Activated CD4-positive, alpha-beta T cell treated with anti-CD3 and anti-CD28 coated beads for 36 hours (primary cell): Measurements from ENCODE around the gene CCZ1B. TPM values are rescaled to one million over a fixed set of nuclear protein-coding genes. Genes with fewer than 3 reads are reported as not detected.
A peak's percentile ranks its signal among the peaks of the same experiment; 100 is the strongest.
"Not testable (repeated sequence)": the region's sequence is repeated elsewhere in the genome, so short reads cannot be mapped to it uniquely, and the experiment has no call there.

Experiments used
- ATAC-seq: fragments of 200-7000 bp; cut with Tn5 transposase; one replicate; pipeline ENCODE4 v1.10.0; 2021; ENCODE audit warnings: mild to moderate bottlenecking, moderate library complexity
- CTCF ChIA-PET: fragments of 350-600 bp; sonication (Branson Sonifier 250); formaldehyde crosslinking; loops from one replicate; lab custom pipeline; 2021; ENCODE audit warnings: antibody characterized with exemption; lab: Charles Lee
- POLR2A ChIA-PET: fragments of 350-600 bp; sonication (Branson Sonifier 250); formaldehyde crosslinking; loops from one replicate; lab custom pipeline; 2021; ENCODE audit warnings: antibody characterized with exemption, inconsistent platforms; lab: Charles Lee
- DNase-seq: peaks from one replicate; pipeline ENCODE4 v3.0.0-alpha.2; 2020
- H3K27ac Mint-ChIP-seq: one replicate; pipeline ENCODE4 v1.8.0; 2021; ENCODE audit warnings: mixed read lengths
- H3K27me3 Mint-ChIP-seq: one replicate; pipeline ENCODE4 v1.8.0; 2021; ENCODE audit warnings: mixed read lengths
- H3K36me3 Mint-ChIP-seq: one replicate; pipeline ENCODE4 v1.8.0; 2021; ENCODE audit warnings: low read depth, mixed read lengths
- H3K4me1 Mint-ChIP-seq: one replicate; pipeline ENCODE4 v1.8.0; 2021; ENCODE audit warnings: mixed read lengths
- H3K4me3 Mint-ChIP-seq: one replicate; pipeline ENCODE4 v1.8.0; 2021; ENCODE audit warnings: mild to moderate bottlenecking, moderate library complexity, mixed read lengths
- H3K9me3 Mint-ChIP-seq: one replicate; pipeline ENCODE4 v1.8.0; 2021; ENCODE audit warnings: low read depth, mixed read lengths
- intact Hi-C, 2 experiments: fragments of 100-400 bp; cut with DNase I in 1 of 2; cut with micrococcal nuclease in 1 of 2; formaldehyde crosslinking; loops; one replicate each; pipeline versions ENCODE4 v1.14.2 to v1.15.1; 2022 to 2024; cut with DNase I, micrococcal nuclease
- total RNA-seq, 2 experiments: library from RNA; stranded (reverse); gene quantifications; one replicate each; pipeline ENCODE4 v1.2.3, GENCODE V29; 2021

Gene CCZ1B
- total RNA-seq, 2 experiments from 2014 or later: 41.9 to 42.4 TPM

DNA sequence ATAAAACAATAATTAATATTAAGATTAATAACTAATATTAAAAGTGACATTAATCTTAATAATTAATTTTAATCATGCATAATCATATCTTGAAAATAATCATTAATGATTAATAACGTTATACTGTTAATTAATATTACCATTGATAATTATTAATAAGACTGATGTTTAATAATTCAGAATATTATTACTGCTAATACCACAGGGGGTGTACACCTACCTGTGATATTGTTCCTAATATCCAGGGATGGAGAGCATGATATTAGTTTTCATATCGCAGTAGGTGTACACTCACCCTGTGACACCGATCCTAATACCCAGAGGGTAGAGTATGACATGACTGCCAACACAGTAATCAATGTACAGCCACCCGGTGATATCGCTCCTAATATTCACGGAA, 23.1 kb upstream of the CCZ1B start:
- CTCF ChIA-PET, H3K4me1 Mint-ChIP-seq, H3K4me3 Mint-ChIP-seq, H3K9me3 Mint-ChIP-seq, ATAC-seq, DNase-seq, intact Hi-C loops, H3K36me3 Mint-ChIP-seq, H3K27ac Mint-ChIP-seq, POLR2A ChIA-PET, H3K27me3 Mint-ChIP-seq: not testable (repeated sequence)

DNA sequence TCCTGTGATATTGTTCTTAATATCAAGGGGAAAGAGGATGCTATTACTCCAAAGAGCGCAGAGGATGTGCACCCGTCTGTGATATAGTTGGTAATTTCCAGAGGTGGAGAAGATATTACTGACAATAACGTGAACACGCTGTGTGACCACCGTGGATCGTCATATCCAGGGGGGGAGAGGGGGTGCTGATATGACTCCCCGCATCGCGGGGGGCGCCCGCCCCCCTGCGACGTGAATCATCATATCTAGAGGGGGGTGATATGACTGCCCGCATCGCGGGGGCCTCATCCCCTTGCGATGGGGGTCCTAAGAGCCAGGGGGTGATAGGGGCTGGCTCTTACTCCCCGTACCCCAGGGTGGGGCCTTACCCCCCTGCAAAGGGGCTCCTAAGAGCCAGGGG, 21.7 kb upstream of the CCZ1B start:
- H3K36me3 Mint-ChIP-seq, ATAC-seq, CTCF ChIA-PET, DNase-seq, H3K9me3 Mint-ChIP-seq, H3K4me3 Mint-ChIP-seq, POLR2A ChIA-PET, intact Hi-C loops, H3K27me3 Mint-ChIP-seq, H3K4me1 Mint-ChIP-seq, H3K27ac Mint-ChIP-seq: not testable (repeated sequence)

DNA sequence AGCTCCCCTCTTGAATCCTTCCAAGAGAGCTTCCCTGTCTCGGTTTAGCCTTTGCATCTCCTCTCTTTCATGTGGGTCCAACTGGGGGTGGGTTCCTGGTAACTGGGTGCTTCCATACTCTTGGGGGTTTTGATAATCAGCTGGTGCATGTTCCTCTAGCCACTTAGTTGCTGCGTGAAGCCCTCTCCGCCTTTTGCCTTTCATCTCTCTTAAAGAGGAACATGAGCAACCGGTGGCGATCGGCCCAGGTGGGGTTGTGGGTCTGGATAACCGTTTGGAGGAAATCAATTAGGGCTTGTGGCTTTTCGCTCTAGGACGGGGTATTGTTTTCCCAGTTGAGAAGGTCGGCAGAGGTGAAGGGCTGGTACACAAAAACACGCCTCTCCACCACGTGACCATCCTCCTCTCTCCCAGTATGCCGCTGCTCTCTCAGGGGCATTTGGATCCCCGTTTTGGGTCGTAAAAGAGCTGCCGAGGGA, 19.9 kb upstream of the CCZ1B start:
- H3K4me3 Mint-ChIP-seq, H3K36me3 Mint-ChIP-seq, H3K9me3 Mint-ChIP-seq, H3K27me3 Mint-ChIP-seq, intact Hi-C loops, POLR2A ChIA-PET, CTCF ChIA-PET, ATAC-seq, H3K4me1 Mint-ChIP-seq, H3K27ac Mint-ChIP-seq: not testable (repeated sequence)
- peak; percentile 23 for DNase-seq

DNA sequence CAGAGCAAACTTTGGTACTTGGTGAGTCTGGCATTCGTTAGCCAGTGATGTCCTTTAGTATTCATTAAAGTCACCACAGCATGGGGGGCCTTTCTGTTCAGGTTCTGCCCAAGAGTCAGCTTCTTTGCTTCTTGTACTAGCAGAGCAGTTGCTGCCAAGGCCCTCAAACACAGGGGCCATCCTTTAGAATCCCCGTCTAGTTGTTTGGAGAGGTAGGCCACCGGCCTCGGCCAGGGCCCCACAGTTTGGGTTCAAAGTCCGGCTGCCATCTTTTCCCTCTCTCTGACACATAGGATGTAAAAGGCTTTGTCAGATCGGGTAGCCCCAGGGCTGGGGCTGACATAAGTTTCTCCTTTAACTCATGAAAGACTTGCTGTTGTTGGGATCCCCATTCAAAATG, 17.6 kb upstream of the CCZ1B start:
- CTCF ChIA-PET, H3K36me3 Mint-ChIP-seq, intact Hi-C loops, H3K27me3 Mint-ChIP-seq, POLR2A ChIA-PET, ATAC-seq, H3K27ac Mint-ChIP-seq, H3K9me3 Mint-ChIP-seq, DNase-seq, H3K4me3 Mint-ChIP-seq, H3K4me1 Mint-ChIP-seq: not testable (repeated sequence)

- H3K9me3 Mint-ChIP-seq, ATAC-seq, DNase-seq, H3K4me3 Mint-ChIP-seq, POLR2A ChIA-PET, H3K27me3 Mint-ChIP-seq, H3K27ac Mint-ChIP-seq, CTCF ChIA-PET, H3K36me3 Mint-ChIP-seq, H3K4me1 Mint-ChIP-seq, intact Hi-C loops: not testable (repeated sequence)
Measured at GRCh38 chr7:6843092-6843491, 17.0 kb upstream of the CCZ1B start.

DNA sequence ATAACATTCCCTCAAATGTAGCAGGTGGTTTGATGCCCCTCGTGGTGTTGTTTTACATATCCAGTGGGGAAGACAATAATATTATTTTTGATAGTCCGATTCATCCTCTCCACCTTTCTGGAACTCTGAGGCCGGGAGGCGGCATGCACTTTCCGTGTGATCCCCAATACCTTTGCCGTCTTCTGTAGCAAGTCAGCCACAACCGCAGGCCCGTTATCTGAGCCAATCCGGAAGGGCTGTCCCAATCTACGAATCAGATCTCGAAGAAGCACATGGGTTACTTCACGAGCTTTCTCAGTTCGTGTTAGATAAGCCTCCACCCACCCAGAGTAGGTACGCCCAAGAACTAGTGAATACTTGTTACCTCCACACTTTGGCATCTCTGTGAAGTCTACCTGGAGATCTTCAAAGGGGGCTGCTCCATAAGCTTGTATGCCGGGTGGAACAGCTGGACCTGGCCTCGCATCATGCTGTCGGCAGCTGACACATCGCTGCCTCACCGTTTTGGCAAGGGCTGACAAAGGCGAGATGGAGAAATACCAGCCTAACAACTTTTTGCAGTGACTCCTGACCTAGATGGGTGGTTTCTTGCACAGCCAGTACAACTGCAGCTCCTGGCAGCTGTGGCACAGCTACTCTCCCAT, 16.3 kb upstream of the CCZ1B start:
- H3K27ac Mint-ChIP-seq, H3K27me3 Mint-ChIP-seq, POLR2A ChIA-PET, H3K36me3 Mint-ChIP-seq, ATAC-seq, DNase-seq, H3K4me3 Mint-ChIP-seq, intact Hi-C loops, H3K9me3 Mint-ChIP-seq, H3K4me1 Mint-ChIP-seq: not testable (repeated sequence)
- CTCF ChIA-PET: interaction anchor here (0.6 kb wide), 1 partner anchor 97 kb away, joined by 3 read pairs; no protein-coding TSS in a partner anchor

GRCh38 chr7:6837081-6837480, 11.0 kb upstream of the CCZ1B start:
- H3K27ac Mint-ChIP-seq, POLR2A ChIA-PET, H3K4me1 Mint-ChIP-seq, H3K27me3 Mint-ChIP-seq, H3K9me3 Mint-ChIP-seq, H3K36me3 Mint-ChIP-seq, DNase-seq, CTCF ChIA-PET, H3K4me3 Mint-ChIP-seq, ATAC-seq: not testable (repeated sequence)
- intact Hi-C loops: loop anchor here in 1 of 2 experiments (10.0 kb wide), 1 partner anchor 242 kb away; the partner anchor contains the start of gene INTS15

- POLR2A ChIA-PET, H3K36me3 Mint-ChIP-seq, ATAC-seq, H3K4me1 Mint-ChIP-seq, DNase-seq, H3K27me3 Mint-ChIP-seq, H3K9me3 Mint-ChIP-seq, CTCF ChIA-PET, H3K27ac Mint-ChIP-seq, H3K4me3 Mint-ChIP-seq: not testable (repeated sequence)
- intact Hi-C loops: loop anchor here in 1 of 2 experiments (10.0 kb wide), 1 partner anchor 241 kb away; the partner anchor contains the start of gene INTS15
Measured at GRCh38 chr7:6835521-6835920, 9.4 kb upstream of the CCZ1B start.

DNA sequence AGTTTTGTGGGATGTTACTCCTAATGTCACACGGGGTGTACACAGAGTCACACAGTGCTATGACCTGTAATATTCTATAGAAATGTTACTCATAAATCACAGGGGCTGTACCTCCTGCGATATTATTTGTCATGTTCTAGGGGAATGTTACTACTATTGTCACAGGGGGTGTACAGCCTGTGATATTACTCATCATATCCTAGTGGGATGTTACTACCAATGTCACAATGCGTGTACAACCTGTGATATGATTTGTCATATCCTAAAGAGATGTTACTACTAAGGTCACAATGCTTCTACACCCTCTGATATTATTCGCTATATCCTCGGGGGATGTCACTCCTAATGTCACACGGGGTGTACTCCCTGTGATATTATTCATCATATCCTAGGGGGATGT, 7.6 kb upstream of the CCZ1B start:
- ChIA-PET POLR2A (no interaction called here), CTCF (no interaction called here)
- Mint-ChIP-seq H3K27me3 (peaks cover 5% of the 10 kb centered on the region), H3K9me3 (no peaks in the 10 kb centered on the region), H3K27ac (no peak overlapping the region), H3K4me3 (no peak overlapping the region), H3K4me1 (no peaks in the 10 kb centered on the region), H3K36me3 (no peaks in the 10 kb centered on the region)
- intact Hi-C loops: loop anchor here in 1 of 2 experiments (10.0 kb wide), 1 partner anchor 239 kb away; the partner anchor contains the start of gene INTS15
- no peak for ATAC-seq
- DNase-seq: no peak

DNA sequence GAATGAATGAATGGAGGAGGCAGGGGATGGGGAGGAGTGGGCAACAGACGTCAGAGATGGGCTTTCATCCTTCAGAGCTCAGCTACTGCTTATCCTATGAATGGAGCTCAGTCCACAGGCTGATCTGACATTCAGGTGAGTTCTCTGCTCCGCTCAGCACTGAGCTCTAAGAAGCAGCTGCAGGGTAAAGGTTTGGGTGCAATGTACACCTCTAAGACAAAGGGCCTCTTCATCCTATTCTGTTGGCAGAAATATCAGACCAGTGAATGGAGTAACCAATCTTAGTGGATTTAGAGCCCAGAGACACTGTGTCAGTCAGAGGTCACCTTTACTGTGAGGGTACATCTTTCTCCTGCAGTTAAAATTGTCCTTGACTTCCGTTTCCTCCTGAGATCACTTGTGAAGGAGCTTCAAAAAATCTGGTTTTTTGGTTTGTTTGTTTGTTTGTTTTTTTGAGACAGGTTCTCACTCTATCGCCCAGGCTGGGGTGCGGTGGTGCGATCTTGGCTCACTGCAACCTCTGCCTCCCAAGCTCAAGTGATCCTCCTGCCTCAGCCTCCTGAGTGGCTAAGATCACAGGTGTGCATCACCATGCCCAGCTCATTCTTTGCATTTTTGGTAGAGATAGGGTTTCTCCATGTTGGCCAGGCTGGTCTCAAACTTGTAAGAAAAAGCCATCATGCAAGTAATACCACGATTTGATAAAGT, 5.1 kb upstream of the CCZ1B start:
- CTCF ChIA-PET: interaction anchor here (0.8 to 1.0 kb wide), 2 partner anchors 9 to 574 kb away, joined by 3 read pairs; no protein-coding TSS in a partner anchor
- intact Hi-C loops: loop anchor here in 1 of 2 experiments (10.0 kb wide), 1 partner anchor 236 kb away; the partner anchor contains the start of gene INTS15
- peaks cover 2% of the 10 kb centered on the region for H3K27me3 Mint-ChIP-seq
- DNase-seq (no peak), ATAC-seq (no peak)
- peaks cover 1% of the 10 kb centered on the region for H3K36me3 Mint-ChIP-seq
- no peaks in the 10 kb centered on the region for H3K4me1 Mint-ChIP-seq
- H3K27ac Mint-ChIP-seq: no peak overlapping the region
- H3K9me3 Mint-ChIP-seq: no peaks in the 10 kb centered on the region
- POLR2A ChIA-PET: no interaction called here
- H3K4me3 Mint-ChIP-seq: no peak overlapping the region

DNA sequence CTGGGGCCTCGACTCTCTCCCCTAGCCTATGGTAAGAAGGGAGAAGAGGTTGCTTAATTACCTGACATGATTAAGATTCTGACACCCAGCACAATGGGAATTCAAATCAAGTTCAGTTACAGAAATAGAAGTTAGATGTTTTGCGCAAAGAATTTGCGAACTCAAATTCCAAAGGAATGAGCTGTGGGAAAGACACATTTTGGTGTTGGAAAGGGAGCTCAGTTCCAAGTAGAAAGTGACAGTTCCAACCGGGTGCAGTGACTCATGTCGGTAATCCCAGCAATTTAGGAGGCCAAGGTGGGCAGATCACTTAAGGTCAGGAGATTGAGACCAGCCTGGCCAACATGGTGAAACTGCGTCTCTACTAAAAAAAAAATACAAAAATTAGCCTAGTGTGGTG, 4.0 kb upstream of the CCZ1B start:
- ATAC-seq, CTCF ChIA-PET, DNase-seq, H3K36me3 Mint-ChIP-seq, H3K27me3 Mint-ChIP-seq, H3K4me1 Mint-ChIP-seq, H3K4me3 Mint-ChIP-seq, POLR2A ChIA-PET, H3K27ac Mint-ChIP-seq, H3K9me3 Mint-ChIP-seq: not testable (repeated sequence)
- intact Hi-C loops: loop anchor here in 1 of 2 experiments (10.0 kb wide), 1 partner anchor 235 kb away; the partner anchor contains the start of gene INTS15
